Prostate gland (tissue), 2 donors: ENCODE data around the gene DCC. TPM values are rescaled to one million over a fixed set of nuclear protein-coding genes. Genes with fewer than 3 reads are reported as not detected.

Source experiments
- DNase-seq: peaks from one replicate; pipeline ENCODE4 v3.0.0-alpha.2; 2019; ENCODE audit warnings: low spot score
- H3K27ac ChIP-seq, 2 donors: fragments of 200-600 bp; sonication (generic); 2 replicates each; pipeline ENCODE4 v1.5.1; 2017 to 2019
- H3K27me3 ChIP-seq: fragments of 200-600 bp; sonication (generic); replicated peaks from 2 replicates; pipeline ENCODE4 v1.5.1; 2019; ENCODE audit not compliant: insufficient read depth
- H3K36me3 ChIP-seq, 2 donors: fragments of 200-600 bp; sonication (generic); 1 replicate in 1 of 2; 2 replicates in 1 of 2; pipeline versions ENCODE4 v1.5.1 to v1.8.1; 2017 to 2019
- H3K4me1 ChIP-seq: fragments of 200-600 bp; sonication (generic); replicated peaks from 2 replicates; pipeline ENCODE4 v1.5.1; 2019
- H3K4me3 ChIP-seq, 2 donors: fragments of 200-600 bp; sonication (generic); 2 replicates each; pipeline ENCODE4 v1.5.1; 2017 to 2019
- H3K9me3 ChIP-seq: fragments of 200-600 bp; sonication (generic); 2 replicates; pipeline ENCODE4 v1.5.1; 2017
- CTCF ChIP-seq, 4 experiments: fragments of 200-600 bp in 2 of 4; fragments of 450-650 bp in 2 of 4; sonication (generic) in 2 of 4; IDR thresholded peaks; 1 replicate in 3 of 4; 2 replicates in 1 of 4; pipeline ENCODE4 v1.5.1; 2016 to 2019; ENCODE audit warnings: antibody characterized with exemption in 4 of 4, mild to moderate bottlenecking in 2 of 4, moderate library complexity in 2 of 4
- POLR2A ChIP-seq: fragments of 450-650 bp; IDR thresholded peaks from one replicate; pipeline ENCODE4 v1.6.1; 2016; ENCODE audit warnings: antibody characterized with exemption, mild to moderate bottlenecking
- POLR2AphosphoS5 ChIP-seq: sonication (generic); formaldehyde crosslinking; IDR thresholded peaks from one replicate; pipeline ENCODE4 v1.6.1; 2017; ENCODE audit warnings: antibody characterized with exemption
- WGBS: methylation state at CpG from one replicate; pipeline ENCODE4 v1.1.5; 2018; 5-methylcytosine and 5-hydroxymethylcytosine counted together
- intact Hi-C: fragments of 100-400 bp; cut with DNase I; formaldehyde crosslinking; loops from one replicate; pipeline ENCODE4 v1.14.2; 2022
- total RNA-seq, 2 donors: library from RNA; depleted of rRNA; stranded (reverse); fragments of >200 nt; gene quantifications; one replicate each; pipeline ENCODE4 v1.1.0, GENCODE V29; 2016

The DCC gene
- total RNA-seq, 2 donors from 2014 or later: 0.55 to 3.7 TPM

- DNase-seq: no peak
- WGBS: 19% methylated on average over 2 of the region's 2 CpGs
Observed at GRCh38 chr18:52394602-52395001, 54.6 kb downstream of the DCC start.

GRCh38 chr18:52395146-52395852, 55.3 kb downstream of the DCC start:
- no peak overlapping the region for H3K4me3 ChIP-seq
- no peaks in the 10 kb centered on the region for H3K4me1 ChIP-seq
- WGBS: 51% methylated on average over 5 of the region's 5 CpGs
- no peaks in the 10 kb centered on the region for H3K9me3 ChIP-seq
- no peak overlapping the region for H3K27ac ChIP-seq
- intact Hi-C loops: loop anchor here (10.0 kb wide), 1 partner anchor 50 kb away; no protein-coding TSS in a partner anchor
- DNase-seq: no peak
- TF ChIP-seq POLR2AphosphoS5 (no peak), CTCF (IDR thresholded peaks at IDR 0.05) (no peak), POLR2A (no peak)
- H3K36me3 ChIP-seq: no peaks in the 10 kb centered on the region
- no peaks in the 10 kb centered on the region for H3K27me3 ChIP-seq

More at GRCh38 chr18:52394602-52395001, 54.6 kb downstream of the DCC start:
- intact Hi-C loops: loop anchor here (10.0 kb wide), 1 partner anchor 50 kb away; no protein-coding TSS in a partner anchor
- Histone ChIP-seq H3K27ac (no peak overlapping the region), H3K36me3 (no peaks in the 10 kb centered on the region), H3K27me3 (no peaks in the 10 kb centered on the region), H3K9me3 (no peaks in the 10 kb centered on the region), H3K4me3 (no peak overlapping the region), H3K4me1 (no peaks in the 10 kb centered on the region)
- TF ChIP-seq POLR2A: no peak
- TF ChIP-seq CTCF (IDR thresholded peaks at IDR 0.05): no peak
- no peak for TF ChIP-seq POLR2AphosphoS5

- no peak for DNase-seq
- intact Hi-C loops: no loop called here
- Histone ChIP-seq H3K4me3 (no peak overlapping the region), H3K4me1 (no peaks in the 10 kb centered on the region), H3K9me3 (no peaks in the 10 kb centered on the region), H3K36me3 (no peaks in the 10 kb centered on the region), H3K27me3 (no peaks in the 10 kb centered on the region), H3K27ac (no peak overlapping the region)
- 95% methylated on average over 1 of the region's 1 CpG for WGBS
- no peak for TF ChIP-seq POLR2A
- TF ChIP-seq CTCF (IDR thresholded peaks at IDR 0.05): no peak
Observed at GRCh38 chr18:52401236-52401635, 61.2 kb downstream of the DCC start.

- intact Hi-C loops: no loop called here
- no peak for TF ChIP-seq POLR2A
- no peak for TF ChIP-seq CTCF (IDR thresholded peaks at IDR 0.05)
- TF ChIP-seq POLR2AphosphoS5: no peak
- Histone ChIP-seq H3K27me3 (no peaks in the 10 kb centered on the region), H3K27ac (no peak overlapping the region), H3K4me3 (no peak overlapping the region), H3K9me3 (no peaks in the 10 kb centered on the region), H3K36me3 (no peaks in the 10 kb centered on the region), H3K4me1 (no peaks in the 10 kb centered on the region)
- DNase-seq: no peak
- 72% methylated on average over 3 of the region's 3 CpGs for WGBS
Observed at GRCh38 chr18:52402814-52403213, 62.8 kb downstream of the DCC start.
